Inflammatory macrophage treated with lipopolysaccharide for 4 hours (primary cell): ENCODE measurements around the gene NMT2.

Experiments
- DNase-seq: peaks from one replicate; pipeline ENCODE4 v3.0.0-alpha.2; 2020

Gene NMT2

GRCh38 chr10:15084502-15084922 lies 84.0 kb downstream of the NMT2 start:
- DNase-seq, result peak; percentile 23

- no peak for DNase-seq
Measured at GRCh38 chr10:15083674-15084501, 84.6 kb downstream of the NMT2 start.

GRCh38 chr10:15075421-15075820 lies 93.1 kb downstream of the NMT2 start:
- DNase-seq, result no peak

GRCh38 chr10:15072358-15072757 lies 96.1 kb downstream of the NMT2 start:
- DNase-seq, result no peak

- DNase-seq, result no peak
Measured at GRCh38 chr10:15069230-15069629, 99.3 kb downstream of the NMT2 start.

- no peak for DNase-seq
Measured at GRCh38 chr10:15068802-15069201, 99.7 kb downstream of the NMT2 start.

- no peak for DNase-seq
Measured at GRCh38 chr10:15067154-15067553, 101.3 kb downstream of the NMT2 start.

- no peak for DNase-seq
Measured at GRCh38 chr10:15060638-15061037, 107.9 kb downstream of the NMT2 start.

GRCh38 chr10:15059914-15060313 lies 108.6 kb downstream of the NMT2 start:
- no peak for DNase-seq

GRCh38 chr10:15058689-15059088 lies 109.8 kb downstream of the NMT2 start:
- DNase-seq, result no peak
